ENCODE measurements around the gene ACTR1A.

DNA sequence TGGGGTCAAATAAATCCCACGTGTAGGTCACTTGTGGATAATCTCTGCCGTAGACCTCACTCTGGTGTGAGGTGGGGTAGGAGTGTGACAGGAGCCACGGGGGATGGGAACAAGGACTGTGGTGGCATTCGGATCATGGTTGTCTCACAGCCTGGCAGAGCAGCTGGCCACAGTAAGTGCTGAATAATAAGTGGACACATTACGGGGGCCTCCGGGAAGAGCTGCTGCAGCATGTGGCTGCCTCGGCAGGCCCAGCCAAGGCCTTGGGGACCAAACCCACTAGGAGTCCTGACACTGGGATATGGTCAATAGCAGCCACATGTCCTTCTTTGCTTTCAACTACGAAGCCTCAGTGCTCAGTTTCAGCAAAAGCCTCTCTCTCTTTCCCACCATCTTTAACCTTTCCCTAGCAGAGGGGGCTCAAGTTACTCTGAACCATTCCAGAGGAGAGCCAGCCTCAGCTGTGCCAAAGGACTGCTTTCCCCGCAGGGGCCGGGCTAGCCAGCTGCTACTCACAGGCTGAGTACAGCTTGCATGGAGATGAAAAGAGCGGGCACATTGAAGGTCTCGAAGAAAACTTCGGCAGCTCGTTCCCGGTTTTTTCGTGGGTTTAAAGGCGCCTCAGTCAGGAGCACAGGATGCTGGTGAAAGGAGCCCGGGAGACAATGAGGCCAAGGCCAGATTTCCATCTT, 17.3 kb downstream of the ACTR1A start:
- TF ChIP-seq, protein P1, sequence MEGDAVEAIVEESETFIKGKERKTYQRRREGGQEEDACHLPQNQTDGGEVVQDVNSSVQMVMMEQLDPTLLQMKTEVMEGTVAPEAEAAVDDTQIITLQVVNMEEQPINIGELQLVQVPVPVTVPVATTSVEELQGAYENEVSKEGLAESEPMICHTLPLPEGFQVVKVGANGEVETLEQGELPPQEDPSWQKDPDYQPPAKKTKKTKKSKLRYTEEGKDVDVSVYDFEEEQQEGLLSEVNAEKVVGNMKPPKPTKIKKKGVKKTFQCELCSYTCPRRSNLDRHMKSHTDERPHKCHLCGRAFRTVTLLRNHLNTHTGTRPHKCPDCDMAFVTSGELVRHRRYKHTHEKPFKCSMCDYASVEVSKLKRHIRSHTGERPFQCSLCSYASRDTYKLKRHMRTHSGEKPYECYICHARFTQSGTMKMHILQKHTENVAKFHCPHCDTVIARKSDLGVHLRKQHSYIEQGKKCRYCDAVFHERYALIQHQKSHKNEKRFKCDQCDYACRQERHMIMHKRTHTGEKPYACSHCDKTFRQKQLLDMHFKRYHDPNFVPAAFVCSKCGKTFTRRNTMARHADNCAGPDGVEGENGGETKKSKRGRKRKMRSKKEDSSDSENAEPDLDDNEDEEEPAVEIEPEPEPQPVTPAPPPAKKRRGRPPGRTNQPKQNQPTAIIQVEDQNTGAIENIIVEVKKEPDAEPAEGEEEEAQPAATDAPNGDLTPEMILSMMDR (conservative IDR thresholded peaks at IDR 0.05): no peak
- TF ChIP-seq ZFX (IDR thresholded peaks at IDR 0.05): no peak
